GM23248 (cell line): ENCODE results near the gene LAMA1.

Experiments used
- EZH2 ChIP-seq: fragments of 200-600 bp; sonication (generic); IDR thresholded peaks from 2 replicates; pipeline ENCODE4 v1.6.1; 2018; ENCODE audit warnings: antibody characterized with exemption, mild to moderate bottlenecking; ENCODE audit not compliant: insufficient read depth, poor library complexity, severe bottlenecking
- EZH2phosphoT487 ChIP-seq: fragments of 200-600 bp; sonication (generic); IDR thresholded peaks from 2 replicates; pipeline ENCODE4 v1.6.1; 2018; ENCODE audit warnings: antibody characterized with exemption, moderate library complexity, mild to moderate bottlenecking, low read depth; ENCODE audit not compliant: insufficient read depth

DNA sequence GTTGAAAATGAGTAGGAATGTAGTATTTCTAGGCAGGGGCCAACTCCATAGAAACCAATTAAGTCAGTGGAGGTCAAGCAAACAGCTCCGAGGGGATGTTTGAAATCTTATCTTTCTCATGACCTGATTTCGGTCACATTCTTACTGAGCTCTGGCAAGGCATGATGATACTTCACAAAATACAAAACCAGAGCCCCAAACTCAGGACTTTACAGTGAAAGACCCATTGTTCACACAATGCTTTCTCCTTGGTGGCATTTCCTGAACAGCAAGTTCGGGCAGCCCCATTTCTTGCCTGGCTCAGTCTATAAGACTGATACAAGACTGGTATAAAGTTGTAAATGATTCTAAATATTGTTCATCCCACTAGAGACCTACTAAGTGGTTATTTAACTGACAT is 53.3 kb downstream of the LAMA1 start:
- TF ChIP-seq EZH2 (no peak), EZH2phosphoT487 (no peak)
